MM.1S (cell line): ENCODE data around the gene ELOVL1.

Experiments used
- DNase-seq: peaks from one replicate; pipeline ENCODE4 v3.0.0-alpha.2; 2015
- H2AFZ ChIP-seq: fragments of 300-600 bp; sonication (generic); 2 replicates; pipeline ENCODE4 v1.6.0; 2016; ENCODE audit warnings: antibody characterized with exemption, low read length
- H3F3A ChIP-seq: fragments of 300-600 bp; sonication (generic); 2 replicates; pipeline ENCODE4 v1.6.1; 2016; ENCODE audit warnings: mild to moderate bottlenecking, antibody characterized with exemption, low read length, moderate library complexity, mixed read lengths; ENCODE audit not compliant: insufficient read depth
- H3K27ac ChIP-seq: fragments of 300-600 bp; sonication (generic); 2 replicates; pipeline ENCODE4 v1.5.1; 2016; ENCODE audit warnings: mild to moderate bottlenecking, low read length
- H3K27me3 ChIP-seq: fragments of 300-600 bp; sonication (generic); replicated peaks from 2 replicates; pipeline ENCODE4 v1.6.0; 2016; ENCODE audit warnings: low read length; ENCODE audit not compliant: insufficient read depth
- H3K36me3 ChIP-seq: fragments of 300-600 bp; sonication (generic); replicated peaks from 2 replicates; pipeline ENCODE4 v1.6.1; 2016; ENCODE audit warnings: mild to moderate bottlenecking, low read length, mixed read lengths; ENCODE audit not compliant: insufficient read depth
- H3K4me1 ChIP-seq: fragments of 300-600 bp; sonication (generic); 2 replicates; pipeline ENCODE4 v1.6.1; 2016; ENCODE audit warnings: low read length, mixed read lengths
- H3K4me2 ChIP-seq: fragments of 300-600 bp; sonication (generic); 2 replicates; pipeline ENCODE4 v1.6.0; 2016; ENCODE audit warnings: low read depth, low read length
- H3K4me3 ChIP-seq: fragments of 300-600 bp; sonication (generic); 2 replicates; pipeline ENCODE4 v1.5.1; 2016; ENCODE audit warnings: low read length, mixed read lengths
- H3K79me2 ChIP-seq: fragments of 300-600 bp; sonication (generic); 2 replicates; pipeline ENCODE4 v1.6.1; 2016; ENCODE audit warnings: mixed run types, low read length, mixed read lengths
- H3K9ac ChIP-seq: fragments of 300-600 bp; sonication (generic); 2 replicates; pipeline ENCODE4 v1.6.1; 2016; ENCODE audit warnings: low read length, mixed read lengths
- H3K9me2 ChIP-seq: fragments of 300-600 bp; sonication (generic); replicated peaks from 2 replicates; pipeline ENCODE4 v1.6.1; 2016; ENCODE audit warnings: mild to moderate bottlenecking, low read length, mixed read lengths; ENCODE audit not compliant: insufficient read depth
- H3K9me3 ChIP-seq: fragments of 300-600 bp; sonication (generic); replicated peaks from 2 replicates; pipeline ENCODE4 v1.6.1; 2016; ENCODE audit warnings: mild to moderate bottlenecking, low read length, mixed read lengths; ENCODE audit not compliant: insufficient read depth
- H4K20me1 ChIP-seq: fragments of 300-600 bp; sonication (generic); 2 replicates; pipeline ENCODE4 v1.6.1; 2016; ENCODE audit warnings: mild to moderate bottlenecking, low read length, moderate library complexity, mixed read lengths; ENCODE audit not compliant: insufficient read depth
- EZH2 ChIP-seq: fragments of 300-600 bp; sonication (generic); optimal IDR thresholded peaks from 2 replicates; pipeline ENCODE3; 2017; ENCODE audit warnings: low read depth, mild to moderate bottlenecking, antibody characterized with exemption, low read length, mixed read lengths
- EZH2phosphoT487 ChIP-seq: fragments of 300-600 bp; sonication (generic); IDR thresholded peaks from 2 replicates; pipeline ENCODE4 v1.6.1; 2018; ENCODE audit warnings: antibody characterized with exemption, low read length
- TF ChIP-seq, protein P1 (sequence below): fragments of 300-600 bp; sonication (generic); IDR thresholded peaks from 2 replicates; pipeline ENCODE4 v1.5.1; 2016; ENCODE audit warnings: antibody characterized with exemption, low read length, mixed read lengths

The ELOVL1 gene

DNA sequence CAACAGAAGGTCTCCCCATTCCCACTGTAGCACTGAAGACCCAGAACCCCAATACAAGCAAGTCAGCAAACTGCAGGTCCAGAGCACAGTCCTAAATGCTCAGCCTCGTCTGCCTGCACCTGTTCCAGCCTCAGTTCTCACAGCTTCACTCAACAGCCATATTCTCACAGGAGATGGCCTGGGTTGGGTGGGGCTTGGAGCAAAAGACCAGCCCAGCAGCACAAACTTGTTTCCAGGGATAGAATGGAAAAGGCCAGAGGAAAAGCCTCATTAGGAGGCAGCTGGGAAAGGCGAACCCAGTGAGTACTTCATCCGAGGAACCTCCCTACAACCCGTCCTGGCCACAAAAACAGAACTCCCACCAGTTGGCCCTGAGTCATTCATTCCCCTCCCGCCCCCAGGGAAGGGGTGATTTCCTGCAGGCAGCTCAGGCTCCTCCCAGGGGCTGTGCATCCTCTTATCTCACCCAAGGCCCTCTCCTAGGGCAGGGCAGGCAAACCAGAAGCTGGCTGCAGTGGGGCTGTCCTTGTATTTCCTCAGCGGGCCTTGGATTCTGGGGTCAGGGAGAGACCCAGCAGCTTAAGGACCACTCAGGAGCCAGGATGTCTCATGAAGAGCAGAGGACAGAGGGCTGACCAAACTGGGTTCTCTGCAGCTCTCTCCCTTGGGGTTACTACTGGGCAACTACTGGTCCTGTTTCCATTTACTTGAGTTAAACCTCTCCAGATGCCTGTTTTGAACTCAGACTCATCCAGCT, 37.6 kb downstream of the ELOVL1 start:
- H3K9me2 ChIP-seq: no peaks in the 10 kb centered on the region
- no peaks in the 10 kb centered on the region for H3K36me3 ChIP-seq
- H2AFZ ChIP-seq: no peak overlapping the region
- no peak overlapping the region for H3K4me2 ChIP-seq
- no peaks in the 10 kb centered on the region for H3K79me2 ChIP-seq
- H3K9me3 ChIP-seq: no peaks in the 10 kb centered on the region
- DNase-seq: no peak
- no peak overlapping the region for H3K9ac ChIP-seq
- H3F3A ChIP-seq: no peaks in the 10 kb centered on the region
- TF ChIP-seq EZH2 (no peak), EZH2phosphoT487 (no peak)
- TF ChIP-seq, protein P1, sequence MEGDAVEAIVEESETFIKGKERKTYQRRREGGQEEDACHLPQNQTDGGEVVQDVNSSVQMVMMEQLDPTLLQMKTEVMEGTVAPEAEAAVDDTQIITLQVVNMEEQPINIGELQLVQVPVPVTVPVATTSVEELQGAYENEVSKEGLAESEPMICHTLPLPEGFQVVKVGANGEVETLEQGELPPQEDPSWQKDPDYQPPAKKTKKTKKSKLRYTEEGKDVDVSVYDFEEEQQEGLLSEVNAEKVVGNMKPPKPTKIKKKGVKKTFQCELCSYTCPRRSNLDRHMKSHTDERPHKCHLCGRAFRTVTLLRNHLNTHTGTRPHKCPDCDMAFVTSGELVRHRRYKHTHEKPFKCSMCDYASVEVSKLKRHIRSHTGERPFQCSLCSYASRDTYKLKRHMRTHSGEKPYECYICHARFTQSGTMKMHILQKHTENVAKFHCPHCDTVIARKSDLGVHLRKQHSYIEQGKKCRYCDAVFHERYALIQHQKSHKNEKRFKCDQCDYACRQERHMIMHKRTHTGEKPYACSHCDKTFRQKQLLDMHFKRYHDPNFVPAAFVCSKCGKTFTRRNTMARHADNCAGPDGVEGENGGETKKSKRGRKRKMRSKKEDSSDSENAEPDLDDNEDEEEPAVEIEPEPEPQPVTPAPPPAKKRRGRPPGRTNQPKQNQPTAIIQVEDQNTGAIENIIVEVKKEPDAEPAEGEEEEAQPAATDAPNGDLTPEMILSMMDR: no peak
- H4K20me1 ChIP-seq: no peaks in the 10 kb centered on the region
- H3K4me1 ChIP-seq: no peaks in the 10 kb centered on the region
- H3K4me3 ChIP-seq: no peak overlapping the region
- H3K27ac ChIP-seq: no peak overlapping the region
- 0 out of 2 replicates have a peak, but pooled peaks cover 3% of the 10 kb centered on the region for H3K27me3 ChIP-seq

DNA sequence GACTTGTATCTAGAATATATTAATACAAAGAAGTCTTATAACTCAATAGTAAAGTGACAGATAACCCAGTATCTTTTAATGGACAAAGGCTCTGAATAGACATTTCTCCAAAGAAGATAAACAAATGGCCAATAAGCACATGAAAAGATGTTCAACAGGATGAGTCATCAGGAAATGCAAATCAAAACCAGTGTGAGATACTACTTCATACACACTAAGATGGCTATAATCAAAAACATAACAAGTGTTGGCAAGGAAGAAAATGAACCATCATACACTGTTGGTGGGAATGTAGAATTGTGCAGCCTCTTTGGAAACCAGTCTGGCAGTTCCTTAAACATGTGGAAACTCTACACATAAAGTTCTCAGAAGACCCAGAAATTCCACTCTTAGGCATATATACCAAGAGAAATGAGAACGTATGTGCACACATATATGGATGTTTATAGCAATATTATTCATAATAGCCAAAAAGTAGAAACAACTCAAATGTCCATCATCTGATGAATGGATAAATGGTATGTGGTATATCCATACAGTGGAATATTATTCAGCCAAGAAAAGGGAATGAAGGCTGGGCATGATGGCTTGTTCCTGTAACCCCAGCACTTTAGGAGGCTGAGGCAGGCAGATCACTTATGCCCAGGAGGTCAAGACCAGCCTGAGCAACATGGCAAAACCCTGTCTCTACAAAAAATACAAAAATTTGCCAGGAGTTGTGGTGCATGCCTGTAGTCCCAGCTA, 40.1 kb downstream of the ELOVL1 start:
- TF ChIP-seq EZH2phosphoT487: no peak
- TF ChIP-seq, protein P1: no peak
- no peak for TF ChIP-seq EZH2
- DNase-seq: no peak
- no peaks in the 10 kb centered on the region for H3K4me1 ChIP-seq

DNA sequence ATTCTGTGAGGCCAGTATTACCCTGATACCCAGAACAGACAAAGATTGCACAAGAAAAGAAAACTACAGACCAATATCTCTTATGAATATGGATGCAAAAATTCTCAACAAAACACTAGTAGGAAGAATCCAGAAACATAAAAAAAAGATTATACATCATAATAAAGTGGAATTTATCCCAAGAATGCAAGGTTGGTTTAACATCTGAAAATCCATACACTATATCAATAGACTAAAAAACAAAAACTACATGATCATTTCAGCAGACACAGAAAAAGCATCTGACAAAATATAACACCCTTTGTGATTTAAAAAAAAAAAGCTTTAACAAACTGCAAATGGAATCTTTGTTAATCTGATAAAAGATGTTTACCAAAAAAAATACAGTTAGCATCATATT, 42.4 kb downstream of the ELOVL1 start:
- no peaks in the 10 kb centered on the region for H3K9me3 ChIP-seq
- no peak overlapping the region for H3K4me2 ChIP-seq
- no peak overlapping the region for H3K9ac ChIP-seq
- H3K4me3 ChIP-seq: no peak overlapping the region
- no peaks in the 10 kb centered on the region for H3K27me3 ChIP-seq
- no peak overlapping the region for H2AFZ ChIP-seq
- no peaks in the 10 kb centered on the region for H4K20me1 ChIP-seq
- H3K36me3 ChIP-seq: no peaks in the 10 kb centered on the region
- no peaks in the 10 kb centered on the region for H3K4me1 ChIP-seq
- TF ChIP-seq, protein P1: no peak
- TF ChIP-seq EZH2phosphoT487: no peak
- no peak for TF ChIP-seq EZH2
- no peak overlapping the region for H3K27ac ChIP-seq
- no peak for DNase-seq
- no peaks in the 10 kb centered on the region for H3F3A ChIP-seq
- H3K9me2 ChIP-seq: no peaks in the 10 kb centered on the region
- H3K79me2 ChIP-seq: no peaks in the 10 kb centered on the region

More for the DNA sequence above, 40.1 kb downstream of the ELOVL1 start:
- H3K4me2 ChIP-seq: no peak overlapping the region
- H3K36me3 ChIP-seq: no peaks in the 10 kb centered on the region
- H4K20me1 ChIP-seq: no peaks in the 10 kb centered on the region
- H3K27me3 ChIP-seq: no peaks in the 10 kb centered on the region
- H3K79me2 ChIP-seq: no peaks in the 10 kb centered on the region
- H3F3A ChIP-seq: no peaks in the 10 kb centered on the region
- no peak overlapping the region for H3K27ac ChIP-seq
- no peak overlapping the region for H2AFZ ChIP-seq
- no peaks in the 10 kb centered on the region for H3K9me3 ChIP-seq
- no peak overlapping the region for H3K4me3 ChIP-seq
- H3K9ac ChIP-seq: no peak overlapping the region
- H3K9me2 ChIP-seq: no peaks in the 10 kb centered on the region
